Esophagus muscularis mucosa (tissue), 4 donors: ENCODE results near the gene PCBP3. TPM values are rescaled to one million over a fixed set of nuclear protein-coding genes. Genes with fewer than 3 reads are reported as not detected.
A peak's percentile ranks its signal among the peaks of the same experiment; 100 is the strongest.
"Not testable (repeated sequence)": the region's sequence is repeated elsewhere in the genome, so short reads cannot be mapped to it uniquely, and the experiment has no call there.

Experiments
- DNase-seq: peaks from one replicate; pipeline ENCODE4 v3.0.0-alpha.2; 2017; ENCODE audit errors: extremely low spot score
- H3K27ac ChIP-seq, 4 donors: fragments of 200-600 bp; sonication (generic); replicated peaks in 1 of 4; 1 replicate in 3 of 4; 2 replicates in 1 of 4; pipeline ENCODE4 v1.5.1; 2016 to 2019; ENCODE audit warnings: mild to moderate bottlenecking in 1 of 4
- H3K27me3 ChIP-seq, 4 donors: fragments of 200-600 bp; sonication (generic); one replicate each; pipeline versions ENCODE4 v1.5.1 to v1.6.0; 2016 to 2019
- H3K36me3 ChIP-seq, 4 donors: fragments of 200-600 bp; sonication (generic); one replicate each; pipeline ENCODE4 v1.5.1; 2016 to 2019
- H3K4me1 ChIP-seq, 4 donors: fragments of 200-600 bp; sonication (generic); one replicate each; pipeline ENCODE4 v1.5.1; 2016 to 2019
- H3K4me3 ChIP-seq, 4 donors: fragments of 200-600 bp; sonication (generic); 1 replicate in 2 of 4; 2 replicates in 2 of 4; pipeline ENCODE4 v1.5.1; 2016 to 2019; ENCODE audit warnings: mild to moderate bottlenecking in 4 of 4, moderate library complexity in 1 of 4
- H3K9me3 ChIP-seq, 4 donors: fragments of 200-600 bp; sonication (generic); 1 replicate in 3 of 4; 2 replicates in 1 of 4; pipeline ENCODE4 v1.5.1; 2016 to 2019
- EP300 ChIP-seq: sonication (generic); formaldehyde crosslinking; IDR thresholded peaks from one replicate; pipeline ENCODE4 v1.6.1; 2017; ENCODE audit warnings: antibody characterized with exemption
- POLR2A ChIP-seq: fragments of 450-650 bp; IDR thresholded peaks from one replicate; pipeline ENCODE4 v1.6.1; 2017; ENCODE audit warnings: antibody characterized with exemption, moderate library complexity, mild to moderate bottlenecking, low read depth
- POLR2AphosphoS5 ChIP-seq, 2 donors: sonication (generic); formaldehyde crosslinking; IDR thresholded peaks; one replicate each; pipeline ENCODE4 v1.6.1; 2017; ENCODE audit warnings: antibody characterized with exemption in 2 of 2
- WGBS: methylation state at CpG from one replicate; pipeline ENCODE4 v1.1.5; 2018; 5-methylcytosine and 5-hydroxymethylcytosine counted together
- intact Hi-C: fragments of 100-400 bp; cut with DNase I; formaldehyde crosslinking; loops from one replicate; pipeline ENCODE4 v1.15.1; 2023
- total RNA-seq, 4 donors: library from RNA; depleted of rRNA; stranded (reverse); fragments of >200 nt; gene quantifications; one replicate each; pipeline versions ENCODE4 v1.1.0 to v1.2.1, GENCODE V29; 2016
- TF ChIP-seq, protein P1 (sequence below), 3 experiments: fragments of 200-600 bp in 2 of 3; fragments of 450-650 bp in 1 of 3; sonication (generic) in 2 of 3; IDR thresholded peaks; one replicate each; pipeline ENCODE4 v1.5.1; 2017 to 2019; ENCODE audit warnings: antibody characterized with exemption in 3 of 3, mild to moderate bottlenecking in 2 of 3, moderate library complexity in 1 of 3

The PCBP3 gene
- total RNA-seq, 4 donors from 2014 or later: 7.5 to 9.2 (median 8.1) TPM

DNA sequence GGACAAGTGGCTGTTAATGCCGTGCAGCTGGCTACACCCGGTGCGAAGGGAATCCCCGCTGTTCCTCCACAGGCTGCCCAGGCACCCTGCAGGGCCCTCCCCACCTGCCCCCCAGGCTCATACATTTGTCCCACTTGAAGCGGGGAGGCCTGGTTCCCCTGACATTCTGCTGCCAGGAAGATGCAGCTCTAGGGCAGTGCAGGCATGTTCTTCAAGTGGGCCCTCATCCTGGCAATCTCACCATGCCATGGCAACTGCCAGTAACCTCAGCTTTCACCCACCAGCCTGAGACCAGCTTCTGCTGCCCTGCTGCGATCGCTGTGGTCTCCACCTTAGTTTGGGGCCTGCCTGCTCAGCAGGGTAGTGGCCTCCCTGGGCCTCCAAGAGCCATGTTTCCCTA lies 186.1 kb downstream of the PCBP3 start:
- TF ChIP-seq POLR2AphosphoS5 (IDR thresholded peaks at IDR 0.05) (no peak), EP300 (no peak), POLR2A (no peak)
- TF ChIP-seq, protein P1, sequence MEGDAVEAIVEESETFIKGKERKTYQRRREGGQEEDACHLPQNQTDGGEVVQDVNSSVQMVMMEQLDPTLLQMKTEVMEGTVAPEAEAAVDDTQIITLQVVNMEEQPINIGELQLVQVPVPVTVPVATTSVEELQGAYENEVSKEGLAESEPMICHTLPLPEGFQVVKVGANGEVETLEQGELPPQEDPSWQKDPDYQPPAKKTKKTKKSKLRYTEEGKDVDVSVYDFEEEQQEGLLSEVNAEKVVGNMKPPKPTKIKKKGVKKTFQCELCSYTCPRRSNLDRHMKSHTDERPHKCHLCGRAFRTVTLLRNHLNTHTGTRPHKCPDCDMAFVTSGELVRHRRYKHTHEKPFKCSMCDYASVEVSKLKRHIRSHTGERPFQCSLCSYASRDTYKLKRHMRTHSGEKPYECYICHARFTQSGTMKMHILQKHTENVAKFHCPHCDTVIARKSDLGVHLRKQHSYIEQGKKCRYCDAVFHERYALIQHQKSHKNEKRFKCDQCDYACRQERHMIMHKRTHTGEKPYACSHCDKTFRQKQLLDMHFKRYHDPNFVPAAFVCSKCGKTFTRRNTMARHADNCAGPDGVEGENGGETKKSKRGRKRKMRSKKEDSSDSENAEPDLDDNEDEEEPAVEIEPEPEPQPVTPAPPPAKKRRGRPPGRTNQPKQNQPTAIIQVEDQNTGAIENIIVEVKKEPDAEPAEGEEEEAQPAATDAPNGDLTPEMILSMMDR (IDR thresholded peaks at IDR 0.05): no peak
- H3K27ac ChIP-seq: no peak overlapping the region
- H3K27me3 ChIP-seq: peaks cover 0 to 10% (median 0%) of the 10 kb centered on the region in 4 donors
- no peaks in the 10 kb centered on the region for H3K36me3 ChIP-seq
- H3K4me3 ChIP-seq: no peak overlapping the region
- WGBS: 98% methylated on average over 7 of the region's 7 CpGs
- peak; percentile 78 for DNase-seq
- H3K9me3 ChIP-seq: no peaks in the 10 kb centered on the region
- intact Hi-C loops: no loop called here
- H3K4me1 ChIP-seq: peaks cover 0 to 5% (median 2%) of the 10 kb centered on the region in 4 donors

- intact Hi-C loops: no loop called here
- Histone ChIP-seq H3K36me3 (no peaks in the 10 kb centered on the region), H3K27me3 (peaks cover 0 to 4% (median 0%) of the 10 kb centered on the region in 4 donors), H3K27ac (no peak overlapping the region), H3K9me3 (no peaks in the 10 kb centered on the region), H3K4me3 (no peak overlapping the region), H3K4me1 (peaks cover 0 to 5% (median 2%) of the 10 kb centered on the region in 4 donors)
- peak; percentile 79 for DNase-seq
- 76% methylated on average over 11 of the region's 11 CpGs for WGBS
- TF ChIP-seq POLR2A (no peak), POLR2AphosphoS5 (IDR thresholded peaks at IDR 0.05) (no peak), EP300 (no peak)
- TF ChIP-seq, protein P1 (IDR thresholded peaks at IDR 0.05): no peak
Measured at GRCh38 chr21:45830221-45830640, 186.7 kb downstream of the PCBP3 start.

DNA sequence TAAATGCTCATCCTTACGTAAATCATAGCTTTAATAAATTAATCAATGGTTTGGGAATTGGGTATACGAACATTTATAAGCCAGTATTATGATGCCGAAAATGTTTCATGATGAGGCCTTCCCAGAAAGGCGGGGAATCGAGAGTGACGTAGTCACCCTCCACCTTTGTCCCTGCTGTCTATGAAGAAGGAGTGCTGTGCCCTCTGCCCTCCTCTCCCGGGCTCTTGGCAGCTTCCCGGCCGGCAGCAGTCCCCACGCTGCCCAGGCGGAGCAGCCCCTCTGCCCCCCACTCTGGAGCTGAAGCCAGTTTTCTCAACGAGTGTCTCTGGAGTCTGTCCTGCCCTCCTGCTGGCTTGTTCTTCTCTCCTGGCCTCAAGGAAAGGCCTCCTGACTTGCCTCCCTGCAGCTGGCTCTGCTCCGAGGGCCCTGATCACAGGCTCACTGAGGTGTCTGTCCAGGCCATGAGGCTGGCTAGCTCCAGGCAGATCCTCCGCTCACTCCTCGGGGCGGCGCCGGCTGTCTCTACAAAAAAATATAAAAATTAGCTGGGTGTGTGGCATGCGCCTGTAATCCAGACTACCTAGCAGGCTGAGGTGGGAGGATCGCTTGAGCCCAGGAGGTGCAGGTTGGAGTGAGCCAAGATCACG lies 187.3 kb downstream of the PCBP3 start:
- Histone ChIP-seq H3K4me3 (no peak overlapping the region), H3K4me1 (peaks cover 0 to 5% (median 2%) of the 10 kb centered on the region in 4 donors), H3K9me3 (no peaks in the 10 kb centered on the region), H3K27ac (no peak overlapping the region), H3K36me3 (no peaks in the 10 kb centered on the region), H3K27me3 (no peaks in the 10 kb centered on the region)
- intact Hi-C loops: no loop called here
- no peak for TF ChIP-seq EP300
- no peak for TF ChIP-seq POLR2A
- TF ChIP-seq, protein P1 (IDR thresholded peaks at IDR 0.05): no peak
- TF ChIP-seq POLR2AphosphoS5 (IDR thresholded peaks at IDR 0.05): no peak
- 92% methylated on average over 21 of the region's 21 CpGs for WGBS
- DNase-seq: peak; percentile 86

GRCh38 chr21:45831991-45832740 lies 188.6 kb downstream of the PCBP3 start:
- peak; percentile 92 for DNase-seq
- 59% methylated on average over 14 of the region's 14 CpGs for WGBS
- Histone ChIP-seq H3K4me3 (no peak overlapping the region), H3K27me3 (no peaks in the 10 kb centered on the region), H3K4me1 (peaks cover 0 to 5% (median 2%) of the 10 kb centered on the region in 4 donors), H3K36me3 (no peaks in the 10 kb centered on the region), H3K27ac (no peak overlapping the region), H3K9me3 (no peaks in the 10 kb centered on the region)
- intact Hi-C loops: no loop called here
- no peak for TF ChIP-seq POLR2AphosphoS5 (IDR thresholded peaks at IDR 0.05)
- no peak for TF ChIP-seq EP300
- no peak for TF ChIP-seq POLR2A
- TF ChIP-seq, protein P1 (IDR thresholded peaks at IDR 0.05): no peak

GRCh38 chr21:45832741-45833235 lies 189.3 kb downstream of the PCBP3 start:
- H3K4me3 ChIP-seq, H3K9me3 ChIP-seq, DNase-seq, H3K27ac ChIP-seq, intact Hi-C loops, H3K4me1 ChIP-seq, H3K36me3 ChIP-seq, H3K27me3 ChIP-seq: not testable (repeated sequence)
- WGBS: 90% methylated on average over 7 of the region's 12 CpGs
